H1 (cell line): ENCODE results near the gene POU2F1. TPM values are rescaled to one million over a fixed set of nuclear protein-coding genes. Genes with fewer than 3 reads are reported as not detected.

Experiments
- ATF2 ChIP-seq: IDR thresholded peaks from 2 replicates; pipeline ENCODE4 v1.6.1; 2012; ENCODE audit warnings: low read length, inconsistent platforms
- CHD7 ChIP-seq: fragments of 300-600 bp; sonication (generic); IDR thresholded peaks from 2 replicates; pipeline ENCODE4 v1.7.1; 2012; ENCODE audit warnings: low read length, moderate library complexity, mild to moderate bottlenecking, inconsistent platforms; ENCODE audit not compliant: insufficient replicate concordance
- CTBP2 ChIP-seq: IDR thresholded peaks from 2 replicates; pipeline ENCODE4 v1.7.0; 2011; ENCODE audit warnings: borderline replicate concordance, mild to moderate bottlenecking, moderate library complexity, mixed read lengths, low read length; ENCODE audit not compliant: insufficient read depth, insufficient read length
- GABPA ChIP-seq: IDR thresholded peaks from 2 replicates; pipeline ENCODE4 v1.6.1; 2011; ENCODE audit warnings: mild to moderate bottlenecking, low read length, moderate library complexity, borderline replicate concordance; ENCODE audit not compliant: insufficient read depth
- JUND ChIP-seq: IDR thresholded peaks from 2 replicates; pipeline ENCODE4 v1.6.1; 2011; ENCODE audit warnings: mild to moderate bottlenecking, improper control_type of control experiment, low read length
- POU5F1 ChIP-seq: IDR thresholded peaks from 2 replicates; pipeline ENCODE4 v1.6.1; 2011; ENCODE audit warnings: low read depth, mild to moderate bottlenecking, low read length, moderate library complexity
- RAD21 ChIP-seq, 2 experiments: IDR thresholded peaks in 1 of 2; conservative IDR thresholded peaks in 1 of 2; 2 replicates each; pipeline ENCODE4 v1.6.1; 2011; ENCODE audit warnings: low read depth in 2 of 2, low read length in 2 of 2, improper control_type of control experiment in 1 of 2, inconsistent platforms in 1 of 2, mild to moderate bottlenecking in 1 of 2, moderate library complexity in 1 of 2
- TBP ChIP-seq: IDR thresholded peaks from 2 replicates; pipeline ENCODE4 v1.6.1; 2011; ENCODE audit warnings: low read depth, low read length, improper control_type of control experiment
- TEAD4 ChIP-seq: IDR thresholded peaks from 2 replicates; pipeline ENCODE4 v1.6.1; 2012; ENCODE audit warnings: low read depth, low read length, inconsistent platforms, mixed read lengths
- polyA plus RNA-seq, 7 experiments: library from polyadenylated mRNA; depleted of rRNA in 3 of 7; stranded (reverse) in 5 of 7; unstranded in 2 of 7; fragments of >200 nt in 5 of 7; fragments of 200-250 nt in 2 of 7; gene quantifications; 1 replicate in 5 of 7; 2 replicates in 1 of 7; 4 replicates in 1 of 7; pipeline versions ENCODE4 v1.2.1 to v1.2.3, GENCODE V29; 2011 to 2013; ENCODE audit warnings: missing spikeins in 2 of 7, mixed read lengths in 2 of 7
- total RNA-seq: library from RNA; stranded (reverse); fragmentation: NEBNext Ultra II Directional; extraction: Animal tissue kit (Norgen Biotek cat#: 25700); gene quantifications from 2 replicates; pipeline ENCODE4 v1.2.1, GENCODE V29; 2021

Gene POU2F1
- total and polyA plus RNA-seq, 2 of the 8 experiments (the other 6 are each of a cell fraction or from before 2014, with no cell fraction given): 37.0 to 57.2 TPM

GRCh38 chr1:167191958-167192357 lies 28.7 kb upstream of the POU2F1 start (continued):
- TF ChIP-seq CHD7 (no peak), RAD21 (IDR thresholded peaks at IDR 0.05 in 1 of 2, conservative IDR thresholded peaks at IDR 0.05 in 1 of 2; ENCODE audit: low read depth in 2 of 2, low read length in 2 of 2) (no peak), ATF2 (no peak), POU5F1 (no peak), TBP (no peak), GABPA (no peak), JUND (no peak), TEAD4 (no peak), CTBP2 (no peak)
